Loucy (cell line): Measurements from ENCODE around the gene OR2T10.
"Not testable (repeated sequence)": the region's sequence is repeated elsewhere in the genome, so short reads cannot be mapped to it uniquely, and the experiment has no call there.

Source experiments
- EZH2phosphoT487 ChIP-seq: fragments of 200-600 bp; IDR thresholded peaks from 2 replicates; pipeline ENCODE4 v1.6.1; 2018; ENCODE audit warnings: antibody characterized with exemption, mild to moderate bottlenecking, moderate library complexity, borderline replicate concordance
- TF ChIP-seq, protein P1 (sequence below): fragments of 200-600 bp; sonication (generic); conservative IDR thresholded peaks from 2 replicates; pipeline ENCODE4 v1.5.1; 2014; ENCODE audit warnings: mild to moderate bottlenecking, antibody characterized with exemption, low read length

DNA sequence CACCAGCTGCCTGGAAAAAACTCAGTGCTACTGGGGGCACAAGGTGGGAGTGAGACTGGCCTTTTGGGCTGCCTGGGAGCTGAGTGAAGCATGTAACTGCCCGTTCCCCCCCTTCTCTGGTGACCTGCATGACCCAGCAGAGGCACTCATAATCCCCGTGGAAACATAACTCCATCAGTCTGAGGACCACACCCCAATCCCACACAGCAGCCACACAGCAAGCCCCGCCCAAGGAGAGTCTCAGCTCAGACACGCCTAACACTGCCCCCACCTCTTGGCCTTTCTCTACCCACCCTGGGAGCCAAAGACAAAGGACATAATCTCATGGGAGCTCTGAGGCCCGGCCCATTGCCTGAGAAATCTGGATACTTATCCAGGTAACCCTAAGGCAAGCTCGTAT lies 46.5 kb downstream of the OR2T10 start:
- TF ChIP-seq, protein P1, sequence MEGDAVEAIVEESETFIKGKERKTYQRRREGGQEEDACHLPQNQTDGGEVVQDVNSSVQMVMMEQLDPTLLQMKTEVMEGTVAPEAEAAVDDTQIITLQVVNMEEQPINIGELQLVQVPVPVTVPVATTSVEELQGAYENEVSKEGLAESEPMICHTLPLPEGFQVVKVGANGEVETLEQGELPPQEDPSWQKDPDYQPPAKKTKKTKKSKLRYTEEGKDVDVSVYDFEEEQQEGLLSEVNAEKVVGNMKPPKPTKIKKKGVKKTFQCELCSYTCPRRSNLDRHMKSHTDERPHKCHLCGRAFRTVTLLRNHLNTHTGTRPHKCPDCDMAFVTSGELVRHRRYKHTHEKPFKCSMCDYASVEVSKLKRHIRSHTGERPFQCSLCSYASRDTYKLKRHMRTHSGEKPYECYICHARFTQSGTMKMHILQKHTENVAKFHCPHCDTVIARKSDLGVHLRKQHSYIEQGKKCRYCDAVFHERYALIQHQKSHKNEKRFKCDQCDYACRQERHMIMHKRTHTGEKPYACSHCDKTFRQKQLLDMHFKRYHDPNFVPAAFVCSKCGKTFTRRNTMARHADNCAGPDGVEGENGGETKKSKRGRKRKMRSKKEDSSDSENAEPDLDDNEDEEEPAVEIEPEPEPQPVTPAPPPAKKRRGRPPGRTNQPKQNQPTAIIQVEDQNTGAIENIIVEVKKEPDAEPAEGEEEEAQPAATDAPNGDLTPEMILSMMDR, result not testable (repeated sequence)
- TF ChIP-seq EZH2phosphoT487, result not testable (repeated sequence)
